OCI-LY1 (cell line): ENCODE results near the gene THTPA.

Experiments
- H2AFZ ChIP-seq: fragments of 200-600 bp; sonication (generic), shearing (Covaris generic); 2 replicates; pipeline ENCODE4 v1.6.0; 2014; ENCODE audit warnings: antibody characterized with exemption, mild to moderate bottlenecking, low read length
- H3F3A ChIP-seq: fragments of 200-600 bp; sonication (generic), shearing (Covaris generic); 2 replicates; pipeline ENCODE4 v1.6.0; 2014; ENCODE audit warnings: mild to moderate bottlenecking, antibody characterized with exemption, low read length, moderate library complexity; ENCODE audit not compliant: insufficient read depth
- H3K27ac ChIP-seq: fragments of 200-600 bp; sonication (generic); 2 replicates; pipeline ENCODE4 v1.5.1; 2014; ENCODE audit warnings: low read length, mixed run types, mild to moderate bottlenecking, low read depth; ENCODE audit not compliant: poor library complexity, severe bottlenecking
- H3K27me3 ChIP-seq: fragments of 200-600 bp; sonication (generic); 2 replicates; pipeline ENCODE4 v1.6.0; 2014; ENCODE audit warnings: antibody characterized with exemption, mild to moderate bottlenecking, low read length, moderate library complexity; ENCODE audit not compliant: insufficient read depth
- H3K36me3 ChIP-seq: fragments of 200-600 bp; sonication (generic); 2 replicates; pipeline ENCODE4 v1.6.1; 2014; ENCODE audit warnings: mild to moderate bottlenecking, antibody characterized with exemption, low read length, moderate library complexity, mixed read lengths; ENCODE audit not compliant: insufficient read depth
- H3K4me1 ChIP-seq: fragments of 200-600 bp; sonication (generic); 2 replicates; pipeline ENCODE4 v1.5.1; 2014; ENCODE audit warnings: mild to moderate bottlenecking, low read length, moderate library complexity; ENCODE audit not compliant: insufficient read depth, severe bottlenecking
- H3K4me2 ChIP-seq: fragments of 200-600 bp; sonication (generic), shearing (Covaris generic); 2 replicates; pipeline ENCODE4 v1.6.1; 2014; ENCODE audit warnings: low read length
- H3K4me3 ChIP-seq: fragments of 200-600 bp; sonication (generic); 2 replicates; pipeline ENCODE4 v1.5.1; 2014; ENCODE audit warnings: low read length, low read depth, mild to moderate bottlenecking, mixed read lengths; ENCODE audit not compliant: poor library complexity, severe bottlenecking
- H3K79me2 ChIP-seq: fragments of 200-600 bp; shearing (Covaris generic); 2 replicates; pipeline ENCODE4 v1.6.1; 2016; ENCODE audit warnings: mixed run types, low read length, mixed read lengths; ENCODE audit not compliant: insufficient read depth
- H3K9ac ChIP-seq: fragments of 200-600 bp; sonication (generic), shearing (Covaris generic); 2 replicates; pipeline ENCODE4 v1.6.1; 2014; ENCODE audit warnings: mild to moderate bottlenecking, low read length, mixed read lengths
- H3K9me2 ChIP-seq: fragments of 200-600 bp; sonication (generic), shearing (Covaris generic); 2 replicates; pipeline ENCODE4 v1.6.1; 2014; ENCODE audit warnings: low read depth, mild to moderate bottlenecking, low read length, mixed read lengths
- H3K9me3 ChIP-seq: fragments of 200-600 bp; shearing (Covaris generic); 2 replicates; pipeline ENCODE4 v1.6.1; 2014; ENCODE audit warnings: low read length, mixed read lengths
- H4K20me1 ChIP-seq: fragments of 200-600 bp; sonication (generic), shearing (Covaris generic); 2 replicates; pipeline ENCODE4 v1.6.0; 2016; ENCODE audit warnings: mild to moderate bottlenecking, low read length; ENCODE audit not compliant: insufficient read depth
- EZH2 ChIP-seq: fragments of 200-600 bp; sonication (generic), shearing (Covaris generic); IDR thresholded peaks from 2 replicates; pipeline ENCODE4 v1.8.0; 2017; ENCODE audit warnings: borderline replicate concordance, mixed run types, mild to moderate bottlenecking, antibody characterized with exemption, low read length, moderate library complexity, mixed read lengths
- TF ChIP-seq, protein P1 (sequence below): fragments of 200-600 bp; sonication (generic), shearing (Covaris generic); IDR thresholded peaks from 2 replicates; pipeline ENCODE4 v1.5.1; 2017; ENCODE audit warnings: mild to moderate bottlenecking, antibody characterized with exemption, low read length, moderate library complexity, mixed read lengths

THTPA gene, protein sequence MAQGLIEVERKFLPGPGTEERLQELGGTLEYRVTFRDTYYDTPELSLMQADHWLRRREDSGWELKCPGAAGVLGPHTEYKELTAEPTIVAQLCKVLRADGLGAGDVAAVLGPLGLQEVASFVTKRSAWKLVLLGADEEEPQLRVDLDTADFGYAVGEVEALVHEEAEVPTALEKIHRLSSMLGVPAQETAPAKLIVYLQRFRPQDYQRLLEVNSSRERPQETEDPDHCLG

DNA sequence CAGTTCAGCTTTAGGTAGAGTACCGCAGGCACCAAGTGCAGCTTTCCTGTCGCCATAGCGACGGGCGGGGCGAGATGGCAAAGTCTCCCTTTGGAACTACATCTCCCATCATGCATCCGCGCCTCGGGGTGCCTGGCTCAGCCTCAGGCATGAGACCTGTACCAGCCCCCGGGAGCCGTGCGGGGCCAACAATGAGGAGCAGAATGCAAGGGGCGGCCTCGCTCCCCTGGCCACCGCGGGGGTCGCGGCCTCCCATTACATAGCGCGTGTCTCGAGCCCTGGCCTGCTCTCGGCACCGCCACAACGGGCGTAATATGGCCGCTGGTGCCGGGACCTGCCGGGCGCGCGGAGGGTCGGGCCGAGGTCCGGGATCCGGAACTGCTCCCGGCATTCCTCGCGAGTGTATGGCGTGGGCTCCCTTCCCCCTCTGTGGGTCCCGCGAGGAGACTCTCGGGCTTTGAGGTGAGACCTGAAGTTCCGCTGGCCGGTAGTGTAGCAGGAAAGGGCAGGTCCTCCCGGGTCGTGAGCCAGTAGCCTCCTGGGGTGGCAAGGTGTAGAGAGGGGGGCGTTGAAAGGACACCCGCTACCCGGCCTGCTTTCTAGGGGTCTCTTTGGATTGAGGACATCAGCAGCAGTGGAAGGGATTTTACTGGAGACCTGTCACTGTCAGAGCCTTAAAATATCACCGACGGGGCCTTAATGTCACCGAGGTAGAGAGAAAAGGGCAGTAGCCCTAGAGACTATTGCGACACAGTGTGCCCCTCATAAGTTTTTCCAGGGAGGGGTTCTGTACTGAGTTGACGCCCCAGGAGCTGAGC is at the start of gene THTPA:
THTPA (plus strand) TSS at position 390 of the 818 bp plus-strand sequence. CDS start 487 bp downstream, outside the sequence.
- no peaks in the 10 kb centered on the region for H3K9me3 ChIP-seq
- H3K36me3 ChIP-seq, result peaks cover 22% of the 10 kb centered on the region; the same call in 1 of the 2 replicates
- no peaks in the 10 kb centered on the region for H3K79me2 ChIP-seq
- no peaks in the 10 kb centered on the region for H4K20me1 ChIP-seq
- H3K9ac ChIP-seq, result peak within 1 kb of the TSS; percentile 97
- peak within 1 kb of the TSS; percentile 82 for H3K4me3 ChIP-seq
- peak within 1 kb of the TSS; percentile 90 for H3K4me2 ChIP-seq
- no peaks in the 10 kb centered on the region for H3F3A ChIP-seq
- TF ChIP-seq EZH2, result no peak
- TF ChIP-seq, protein P1, sequence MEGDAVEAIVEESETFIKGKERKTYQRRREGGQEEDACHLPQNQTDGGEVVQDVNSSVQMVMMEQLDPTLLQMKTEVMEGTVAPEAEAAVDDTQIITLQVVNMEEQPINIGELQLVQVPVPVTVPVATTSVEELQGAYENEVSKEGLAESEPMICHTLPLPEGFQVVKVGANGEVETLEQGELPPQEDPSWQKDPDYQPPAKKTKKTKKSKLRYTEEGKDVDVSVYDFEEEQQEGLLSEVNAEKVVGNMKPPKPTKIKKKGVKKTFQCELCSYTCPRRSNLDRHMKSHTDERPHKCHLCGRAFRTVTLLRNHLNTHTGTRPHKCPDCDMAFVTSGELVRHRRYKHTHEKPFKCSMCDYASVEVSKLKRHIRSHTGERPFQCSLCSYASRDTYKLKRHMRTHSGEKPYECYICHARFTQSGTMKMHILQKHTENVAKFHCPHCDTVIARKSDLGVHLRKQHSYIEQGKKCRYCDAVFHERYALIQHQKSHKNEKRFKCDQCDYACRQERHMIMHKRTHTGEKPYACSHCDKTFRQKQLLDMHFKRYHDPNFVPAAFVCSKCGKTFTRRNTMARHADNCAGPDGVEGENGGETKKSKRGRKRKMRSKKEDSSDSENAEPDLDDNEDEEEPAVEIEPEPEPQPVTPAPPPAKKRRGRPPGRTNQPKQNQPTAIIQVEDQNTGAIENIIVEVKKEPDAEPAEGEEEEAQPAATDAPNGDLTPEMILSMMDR, result no peak
- peak within 1 kb of the TSS; percentile 68 for H3K27ac ChIP-seq
- no peak within 1 kb of the TSS for H2AFZ ChIP-seq
- H3K4me1 ChIP-seq, result peaks cover 42% of the 10 kb centered on the region
- no peaks in the 10 kb centered on the region for H3K27me3 ChIP-seq
- no peaks in the 10 kb centered on the region for H3K9me2 ChIP-seq

DNA sequence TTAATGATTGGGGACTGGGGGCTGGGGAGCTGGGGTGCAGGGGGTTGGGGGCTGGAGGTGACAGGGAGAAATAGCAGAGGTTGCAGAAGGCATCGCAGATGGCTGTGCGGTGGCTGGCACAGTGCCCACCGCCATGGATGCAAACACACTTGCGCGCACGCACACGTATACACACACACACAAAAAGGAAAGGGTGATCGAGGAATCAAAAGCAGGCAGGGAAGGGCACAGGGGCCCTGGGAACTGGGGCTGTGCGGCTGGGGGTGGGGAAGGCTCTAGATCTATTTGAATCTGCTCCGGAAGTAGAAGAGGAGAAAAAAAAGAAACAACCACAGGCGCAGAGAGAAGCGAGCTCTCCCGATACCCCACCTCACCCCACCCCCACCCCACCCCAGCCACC is 43.9 kb upstream of the THTPA start:
- H2AFZ ChIP-seq, result no peak overlapping the region
- H4K20me1 ChIP-seq, result no peaks in the 10 kb centered on the region
- H3K4me2 ChIP-seq, result no peak overlapping the region
- H3K4me1 ChIP-seq, result no peaks in the 10 kb centered on the region
- H3K4me3 ChIP-seq, result no peak overlapping the region
- no peaks in the 10 kb centered on the region for H3K9me2 ChIP-seq
- no peak for TF ChIP-seq EZH2
- TF ChIP-seq, protein P1, result no peak
- no peak overlapping the region for H3K27ac ChIP-seq
- no peaks in the 10 kb centered on the region for H3K27me3 ChIP-seq
- H3K9me3 ChIP-seq, result no peaks in the 10 kb centered on the region
- no peaks in the 10 kb centered on the region for H3K79me2 ChIP-seq
- H3K9ac ChIP-seq, result no peak overlapping the region
- no peaks in the 10 kb centered on the region for H3K36me3 ChIP-seq
- H3F3A ChIP-seq, result no peaks in the 10 kb centered on the region

DNA sequence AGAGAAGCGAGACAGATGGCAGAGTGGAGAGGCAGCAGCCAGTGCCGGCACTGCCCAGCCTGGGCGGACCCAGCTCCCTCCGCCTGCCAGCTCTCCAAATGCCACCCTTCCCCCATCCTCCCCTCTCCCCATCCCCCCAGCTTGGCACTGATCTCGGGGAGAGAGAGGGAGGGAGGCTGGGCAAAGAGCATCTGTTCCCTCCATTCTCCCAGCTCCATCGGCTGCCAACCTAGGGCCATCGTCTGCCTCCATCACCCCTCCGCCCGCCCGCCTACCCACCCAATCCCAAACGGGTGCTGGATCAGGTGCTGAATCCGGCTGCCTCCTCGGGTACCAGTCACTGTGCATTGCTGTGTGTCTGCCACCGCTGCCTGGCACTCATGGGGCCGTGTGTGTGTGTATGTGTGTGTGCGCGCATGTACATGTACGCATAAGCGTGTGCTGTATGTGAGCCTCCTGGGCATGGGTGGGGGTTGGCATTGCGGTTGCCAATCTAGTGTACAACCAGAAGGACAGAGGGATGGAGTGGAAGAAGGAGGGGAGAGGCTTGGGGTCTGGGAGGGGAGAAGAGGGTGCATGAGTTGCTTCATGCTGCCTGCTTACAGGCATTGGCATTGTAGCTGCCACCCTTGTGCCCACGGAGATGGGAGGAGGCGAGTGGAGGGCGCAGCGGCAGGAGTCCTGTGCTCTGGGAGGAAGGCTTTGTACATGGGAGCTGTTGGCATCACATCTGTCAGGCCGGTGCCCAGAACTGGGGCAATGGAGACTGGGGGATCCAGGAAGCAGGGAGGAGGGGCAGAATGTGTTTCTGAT is 42.9 kb upstream of the THTPA start:
- Histone ChIP-seq H2AFZ (no peak overlapping the region), H3K4me1 (no peaks in the 10 kb centered on the region), H3K4me3 (no peak overlapping the region), H3K9me3 (no peaks in the 10 kb centered on the region), H3K9ac (no peak overlapping the region), H4K20me1 (no peaks in the 10 kb centered on the region), H3K27me3 (0 out of 2 replicates have a peak, but pooled peaks cover 3% of the 10 kb centered on the region), H3K36me3 (no peaks in the 10 kb centered on the region), H3K27ac (no peak overlapping the region), H3K4me2 (no peak overlapping the region), H3F3A (no peaks in the 10 kb centered on the region), H3K79me2 (no peaks in the 10 kb centered on the region), H3K9me2 (no peaks in the 10 kb centered on the region)
- TF ChIP-seq EZH2, result no peak
- TF ChIP-seq, protein P1, result no peak
